A549 (cell line): ENCODE results near the gene TAF13. TPM values are rescaled to one million over a fixed set of nuclear protein-coding genes. Genes with fewer than 3 reads are reported as not detected.

ENCODE experiments used
- ATAC-seq, 2 experiments: fragments of 200-7000 bp in 1 of 2; fragments of >200 bp in 1 of 2; cut with Nextera tagmentation in 1 of 2; cut with Tn5 transposase in 1 of 2; 3 replicates each; pipeline versions ENCODE4 v1.8.0 to v1.9.1; 2018 to 2020; ENCODE audit warnings: mild to moderate bottlenecking in 1 of 2, moderate library complexity in 1 of 2
- CTCF ChIA-PET: fragments of 300-600 bp; sonication (Branson Sonifier 250); formaldehyde crosslinking; extraction: SDS; loops from one replicate; lab custom pipeline; 2021; ENCODE audit warnings: antibody characterized with exemption, inconsistent platforms; lab: Yijun Ruan, JAX
- POLR2A ChIA-PET: fragments of 350-600 bp; formaldehyde crosslinking; extraction: SDS; loops from one replicate; lab custom pipeline; 2021; ENCODE audit warnings: antibody characterized with exemption, inconsistent platforms; lab: Yijun Ruan, JAX
- DNase-seq, 2 experiments: peaks; one replicate each; pipeline versions ENCODE4 v3.0.0 to v3.0.0-alpha.2; 2011 to 2016; ENCODE audit warnings: low read depth in 1 of 2, low spot score in 1 of 2
- FAIRE-seq: peaks from 2 replicates; lab custom pipeline; 2011; peaks lifted over from hg19 to GRCh38; lab: Jason Lieb, UNC
- H3K27ac ChIP-seq, 2 experiments: fragments of >200 bp; sonication (Bioruptor Twin); formaldehyde crosslinking; 3 replicates each; pipeline ENCODE4 v1.5.1; 2016 to 2017
- H3K4me1 ChIP-seq: fragments of >200 bp; sonication (Bioruptor Twin); formaldehyde crosslinking; 3 replicates; pipeline ENCODE4 v1.6.1; 2016
- H3K4me2 ChIP-seq: fragments of >200 bp; sonication (Bioruptor Twin); formaldehyde crosslinking; 3 replicates; pipeline ENCODE4 v1.6.1; 2016
- H3K4me3 ChIP-seq: fragments of >200 bp; sonication (Bioruptor Twin); formaldehyde crosslinking; 3 replicates; pipeline ENCODE4 v1.5.1; 2016
- H3K9me3 ChIP-seq: fragments of >200 bp; sonication (Bioruptor Twin); formaldehyde crosslinking; 3 replicates; pipeline ENCODE4 v1.6.1; 2016
- BHLHE40 ChIP-seq: IDR thresholded peaks from 2 replicates; pipeline ENCODE4 v1.6.1; 2012; ENCODE audit warnings: low read depth, low read length, inconsistent platforms
- CTCF ChIP-seq: fragments of >200 bp; sonication (Bioruptor Twin); formaldehyde crosslinking; IDR thresholded peaks from 3 replicates; pipeline ENCODE4 v1.5.1; 2016
- E2F6 ChIP-seq: IDR thresholded peaks from 2 replicates; pipeline ENCODE4 v1.6.1; 2012; ENCODE audit warnings: low read depth, borderline replicate concordance
- EHF ChIP-seq: fragments of 250-450 bp; sonication (Bioruptor Pico); IDR thresholded peaks from 2 replicates; pipeline ENCODE4 v1.5.0; 2020; ENCODE audit warnings: mild to moderate bottlenecking
- FOSB ChIP-seq: fragments of 250-450 bp; sonication (Bioruptor Pico); IDR thresholded peaks from 2 replicates; pipeline ENCODE4 v1.5.0; 2020; ENCODE audit warnings: mild to moderate bottlenecking, moderate library complexity
- HES2 ChIP-seq: fragments of >200 bp; sonication (Bioruptor Twin); formaldehyde crosslinking; IDR thresholded peaks from 2 replicates; pipeline ENCODE4 v1.6.1; 2016
- HMGXB4 ChIP-seq: fragments of 250-450 bp; sonication (Bioruptor Pico); IDR thresholded peaks from 2 replicates; pipeline ENCODE4 v1.5.0; 2021; ENCODE audit warnings: mild to moderate bottlenecking, moderate library complexity, borderline replicate concordance
- HOXB13 ChIP-seq: fragments of 250-450 bp; sonication (Bioruptor Pico); IDR thresholded peaks from 2 replicates; pipeline ENCODE4 v1.5.0; 2020; ENCODE audit warnings: low read depth, mild to moderate bottlenecking, moderate library complexity
- KDM5A ChIP-seq: fragments of 200-600 bp; sonication (generic); IDR thresholded peaks from 2 replicates; pipeline ENCODE4 v1.6.1; 2016; ENCODE audit warnings: antibody characterized with exemption, mild to moderate bottlenecking
- MAFK ChIP-seq: fragments of 450-650 bp; IDR thresholded peaks from 2 replicates; pipeline ENCODE4 v1.6.1; 2014; ENCODE audit not compliant: partially characterized antibody
- NFE2L2 ChIP-seq: fragments of 150-350 bp; conservative IDR thresholded peaks from 2 replicates; pipeline ENCODE4 v1.6.1; 2014; ENCODE audit warnings: low read length
- NPAS2 ChIP-seq: fragments of 250-450 bp; sonication (Bioruptor Pico); IDR thresholded peaks from 2 replicates; pipeline ENCODE4 v1.8.0; 2022; ENCODE audit warnings: mild to moderate bottlenecking, moderate library complexity, borderline replicate concordance
- NR3C1 ChIP-seq: fragments of >200 bp; sonication (Bioruptor Twin); formaldehyde crosslinking; IDR thresholded peaks from 3 replicates; pipeline ENCODE4 v1.6.1; 2017
- PHF8 ChIP-seq: fragments of 200-600 bp; sonication (generic); IDR thresholded peaks from 2 replicates; pipeline ENCODE4 v1.6.1; 2016; ENCODE audit warnings: low read depth, mild to moderate bottlenecking, antibody characterized with exemption, moderate library complexity, borderline replicate concordance
- RAD21 ChIP-seq, 2 experiments: fragments of >200 bp in 1 of 2; sonication (Bioruptor Twin) in 1 of 2; formaldehyde crosslinking in 1 of 2; IDR thresholded peaks in 1 of 2; conservative IDR thresholded peaks in 1 of 2; 2 replicates in 1 of 2; 3 replicates in 1 of 2; pipeline ENCODE4 v1.6.1; 2012 to 2018; ENCODE audit warnings: inconsistent platforms in 1 of 2
- RNF2 ChIP-seq: fragments of 200-600 bp; sonication (generic); IDR thresholded peaks from 2 replicates; pipeline ENCODE4 v1.6.1; 2016; ENCODE audit warnings: low read depth, mild to moderate bottlenecking, antibody characterized with exemption, moderate library complexity, borderline replicate concordance
- USF2 ChIP-seq: fragments of 450-650 bp; IDR thresholded peaks from 2 replicates; pipeline ENCODE4 v1.6.1; 2014; ENCODE audit warnings: antibody characterized with exemption
- ZC3H11A ChIP-seq: fragments of 450-650 bp; IDR thresholded peaks from 2 replicates; pipeline ENCODE4 v1.6.1; 2014; ENCODE audit warnings: antibody characterized with exemption, mild to moderate bottlenecking
- whole genome bisulfite sequencing: methylation state at CpG from one replicate; pipeline ENCODE4 v1.1.6; 2017; ENCODE audit errors: missing lambda C conversion rate; 5-methylcytosine and 5-hydroxymethylcytosine counted together
- polyA plus RNA-seq, 4 experiments: library from polyadenylated mRNA; depleted of rRNA in 3 of 4; stranded (reverse); fragments of >200 nt; fragmentation: RNase III in 1 of 4; extraction: RNeasy Plus Mini Kit Qiagen cat#74134 plus additional on column Dnase treatment in 1 of 4; gene quantifications; 2 replicates in 3 of 4; 3 replicates in 1 of 4; pipeline ENCODE4 v1.2.3, GENCODE V29; 2011 to 2017

The TAF13 gene
- polyA plus RNA-seq, 2 of the 4 experiments (the other 2 are of a cell fraction) = 46.7 to 50.5 TPM

- Histone ChIP-seq H3K27ac (no peak overlapping the region), H3K4me3 (no peak overlapping the region), H3K9me3 (no peaks in the 10 kb centered on the region), H3K4me1 (0 out of 3 replicates have a peak, but pooled peaks cover 5% of the 10 kb centered on the region), H3K4me2 (no peak overlapping the region)
- no peak for DNase-seq
- 96% methylated on average over 3 of the region's 3 CpGs for WGBS
- no peak for ATAC-seq
- TF ChIP-seq FOSB = no peak
- no peak for TF ChIP-seq HMGXB4 (CRISPR knock-in tag)
- no peak for TF ChIP-seq HES2
- no peak for TF ChIP-seq RNF2
- TF ChIP-seq USF2 = no peak
- CTCF ChIA-PET = interaction anchor here (0.7 kb wide), 1 partner anchor 232 kb away, joined by 3 read pairs; no protein-coding TSS in a partner anchor
- no peak for FAIRE-seq
- POLR2A ChIA-PET = no interaction called here
Measured at GRCh38 chr1:109118089-109118488, 42.3 kb upstream of the TAF13 start.

GRCh38 chr1:109116286-109116685 lies 40.5 kb upstream of the TAF13 start:
- Histone ChIP-seq H3K27ac (no peak overlapping the region), H3K4me1 (peaks cover 17% of the 10 kb centered on the region; the same call in 2 of the 3 replicates), H3K4me3 (no peak overlapping the region), H3K4me2 (no peak overlapping the region), H3K9me3 (no peaks in the 10 kb centered on the region)
- POLR2A ChIA-PET = interaction anchor here (0.9 kb wide), 1 partner anchor 16 kb away, joined by 3 read pairs; no protein-coding TSS in a partner anchor
- no peak for DNase-seq
- no peak for FAIRE-seq
- CTCF ChIA-PET = interaction anchor here (0.8 to 1.3 kb wide), 4 partner anchors 16 to 283 kb away, joined by 3 read pairs; no protein-coding TSS in a partner anchor
- no peak for ATAC-seq
- TF ChIP-seq MAFK = no peak
- WGBS = 20% methylated on average over 1 of the region's 1 CpG

GRCh38 chr1:109115685-109116084 lies 39.9 kb upstream of the TAF13 start:
- 97% methylated on average over 2 of the region's 2 CpGs for WGBS
- DNase-seq = no peak
- no peak for TF ChIP-seq RAD21 (conservative IDR thresholded peaks at IDR 0.05 in 1 of 2, IDR thresholded peaks at IDR 0.05 in 1 of 2)
- no peak for TF ChIP-seq ZC3H11A
- TF ChIP-seq NR3C1 = no peak
- TF ChIP-seq NFE2L2 = no peak
- no peak for TF ChIP-seq NPAS2
- no peak for TF ChIP-seq HOXB13 (CRISPR knock-in tag)
- TF ChIP-seq E2F6 = no peak
- no peak for TF ChIP-seq KDM5A
- TF ChIP-seq PHF8 = no peak
- TF ChIP-seq RNF2 = no peak
- no peak for TF ChIP-seq EHF
- no peak for TF ChIP-seq CTCF
- no peak for TF ChIP-seq BHLHE40
- peaks cover 17% of the 10 kb centered on the region; the same call in 2 of the 3 replicates for H3K4me1 ChIP-seq
- H3K9me3 ChIP-seq = no peaks in the 10 kb centered on the region
- no peak overlapping the region for H3K4me2 ChIP-seq
- ATAC-seq = no peak
- no peak for FAIRE-seq
- H3K27ac ChIP-seq = no peak overlapping the region
- CTCF ChIA-PET = interaction anchor here (0.8 to 1.3 kb wide), 5 partner anchors 15 to 283 kb away, joined by 3 read pairs; no protein-coding TSS in a partner anchor
- POLR2A ChIA-PET = interaction anchor here (0.9 kb wide), 1 partner anchor 15 kb away, joined by 3 read pairs; no protein-coding TSS in a partner anchor
- H3K4me3 ChIP-seq = no peak overlapping the region
